Progenitor cell of endocrine pancreas (in vitro differentiated cells): ENCODE results near the gene HCN3. TPM values are rescaled to one million over a fixed set of nuclear protein-coding genes. Genes with fewer than 3 reads are reported as not detected.
"Not testable (repeated sequence)": the region's sequence is repeated elsewhere in the genome, so short reads cannot be mapped to it uniquely, and the experiment has no call there.

Experiments used
- DNase-seq: peaks from one replicate; pipeline ENCODE4 v3.0.0; 2021; ENCODE audit warnings: low spot score; ENCODE audit not compliant: unreplicated experiment
- H3K27ac Mint-ChIP-seq: 2 replicates; pipeline ENCODE4 v1.8.0; 2021; ENCODE audit warnings: mild to moderate bottlenecking, moderate library complexity, mixed read lengths
- H3K27me3 Mint-ChIP-seq: 2 replicates; pipeline ENCODE4 v1.8.0; 2021; ENCODE audit warnings: mixed read lengths
- H3K36me3 Mint-ChIP-seq: 2 replicates; pipeline ENCODE4 v1.8.0; 2022; ENCODE audit warnings: mixed read lengths; ENCODE audit not compliant: insufficient read depth
- H3K4me1 Mint-ChIP-seq: 2 replicates; pipeline ENCODE4 v1.8.0; 2021; ENCODE audit warnings: low read depth, mixed read lengths
- H3K4me3 Mint-ChIP-seq: 2 replicates; pipeline ENCODE4 v1.8.0; 2021; ENCODE audit warnings: low read depth, mild to moderate bottlenecking, moderate library complexity, mixed read lengths
- H3K9me3 Mint-ChIP-seq: 2 replicates; pipeline ENCODE4 v1.8.0; 2021; ENCODE audit warnings: low read depth, mixed read lengths
- total RNA-seq: library from RNA; stranded (reverse); gene quantifications from 2 replicates; pipeline ENCODE4 v1.2.1, GENCODE V29; 2021
- TF ChIP-seq, protein P1 (sequence below): fragments of 200-600 bp; sonication (generic); IDR thresholded peaks from one replicate; pipeline ENCODE4 v1.5.0; 2021; ENCODE audit warnings: antibody characterized with exemption, mild to moderate bottlenecking; ENCODE audit not compliant: unreplicated experiment

HCN3 gene
- total RNA-seq, 1 donor from 2014 or later = 15.6 TPM

DNA sequence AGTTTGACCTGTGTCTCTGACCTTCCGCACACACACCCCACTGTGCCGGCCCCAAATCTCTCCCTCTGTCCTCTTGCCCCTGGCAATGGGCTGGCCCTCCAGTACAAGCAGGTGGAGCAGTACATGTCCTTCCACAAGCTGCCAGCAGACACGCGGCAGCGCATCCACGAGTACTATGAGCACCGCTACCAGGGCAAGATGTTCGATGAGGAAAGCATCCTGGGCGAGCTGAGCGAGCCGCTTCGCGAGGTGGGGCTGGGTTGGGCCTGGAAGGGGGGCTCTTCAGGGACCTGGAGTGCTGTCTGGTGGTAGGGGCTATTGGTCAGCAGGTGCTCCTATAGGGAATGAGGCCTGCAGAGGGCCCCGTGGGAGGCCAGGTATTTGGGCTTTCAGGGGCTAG, 7.8 kb downstream of the HCN3 start:
- TF ChIP-seq, protein P1, sequence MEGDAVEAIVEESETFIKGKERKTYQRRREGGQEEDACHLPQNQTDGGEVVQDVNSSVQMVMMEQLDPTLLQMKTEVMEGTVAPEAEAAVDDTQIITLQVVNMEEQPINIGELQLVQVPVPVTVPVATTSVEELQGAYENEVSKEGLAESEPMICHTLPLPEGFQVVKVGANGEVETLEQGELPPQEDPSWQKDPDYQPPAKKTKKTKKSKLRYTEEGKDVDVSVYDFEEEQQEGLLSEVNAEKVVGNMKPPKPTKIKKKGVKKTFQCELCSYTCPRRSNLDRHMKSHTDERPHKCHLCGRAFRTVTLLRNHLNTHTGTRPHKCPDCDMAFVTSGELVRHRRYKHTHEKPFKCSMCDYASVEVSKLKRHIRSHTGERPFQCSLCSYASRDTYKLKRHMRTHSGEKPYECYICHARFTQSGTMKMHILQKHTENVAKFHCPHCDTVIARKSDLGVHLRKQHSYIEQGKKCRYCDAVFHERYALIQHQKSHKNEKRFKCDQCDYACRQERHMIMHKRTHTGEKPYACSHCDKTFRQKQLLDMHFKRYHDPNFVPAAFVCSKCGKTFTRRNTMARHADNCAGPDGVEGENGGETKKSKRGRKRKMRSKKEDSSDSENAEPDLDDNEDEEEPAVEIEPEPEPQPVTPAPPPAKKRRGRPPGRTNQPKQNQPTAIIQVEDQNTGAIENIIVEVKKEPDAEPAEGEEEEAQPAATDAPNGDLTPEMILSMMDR = no peak
- Mint-ChIP-seq H3K4me3 (no peak overlapping the region), H3K27ac (no peak overlapping the region), H3K36me3 (no peaks in the 10 kb centered on the region), H3K27me3 (no peaks in the 10 kb centered on the region), H3K4me1 (no peaks in the 10 kb centered on the region), H3K9me3 (no peaks in the 10 kb centered on the region)
- no peak for DNase-seq

- no peaks in the 10 kb centered on the region for H3K4me1 Mint-ChIP-seq
- H3K9me3 Mint-ChIP-seq = no peaks in the 10 kb centered on the region
- H3K36me3 Mint-ChIP-seq = no peaks in the 10 kb centered on the region
- H3K27ac Mint-ChIP-seq = no peak overlapping the region
- DNase-seq = no peak
- TF ChIP-seq, protein P1 = no peak
- H3K4me3 Mint-ChIP-seq = no peak overlapping the region
- H3K27me3 Mint-ChIP-seq = no peaks in the 10 kb centered on the region
These were observed 8.4 kb downstream of the HCN3 start for GRCh38 chr1:155285631-155286044.

GRCh38 chr1:155286544-155286943, 9.3 kb downstream of the HCN3 start:
- Mint-ChIP-seq H3K27me3 (no peaks in the 10 kb centered on the region), H3K9me3 (no peaks in the 10 kb centered on the region), H3K4me3 (no peak overlapping the region), H3K4me1 (no peaks in the 10 kb centered on the region), H3K36me3 (no peaks in the 10 kb centered on the region), H3K27ac (no peak overlapping the region)
- TF ChIP-seq, protein P1 = no peak
- no peak for DNase-seq

- Mint-ChIP-seq H3K36me3 (no peaks in the 10 kb centered on the region), H3K4me3 (no peak overlapping the region), H3K27ac (no peak overlapping the region), H3K4me1 (no peaks in the 10 kb centered on the region), H3K9me3 (no peaks in the 10 kb centered on the region), H3K27me3 (no peaks in the 10 kb centered on the region)
- no peak for DNase-seq
- TF ChIP-seq, protein P1 = no peak
These were observed 10.8 kb downstream of the HCN3 start for GRCh38 chr1:155287987-155288543.

- not testable (repeated sequence) for H3K27ac Mint-ChIP-seq, H3K4me1 Mint-ChIP-seq, H3K9me3 Mint-ChIP-seq, H3K36me3 Mint-ChIP-seq, DNase-seq, H3K4me3 Mint-ChIP-seq
- H3K27me3 Mint-ChIP-seq = peaks cover 14% of the 10 kb centered on the region
These were observed 13.7 kb downstream of the HCN3 start for GRCh38 chr1:155291006-155291405.

GRCh38 chr1:155293086-155293749, 16.0 kb downstream of the HCN3 start:
- Mint-ChIP-seq H3K4me3 (no peak overlapping the region), H3K27me3 (peaks cover 27% of the 10 kb centered on the region), H3K9me3 (no peaks in the 10 kb centered on the region), H3K36me3 (no peaks in the 10 kb centered on the region), H3K4me1 (no peaks in the 10 kb centered on the region), H3K27ac (no peak overlapping the region)
- TF ChIP-seq, protein P1 = no peak
- no peak for DNase-seq
